Stimulated activated CD4-positive, alpha-beta T cell treated with anti-CD3 and anti-CD28 coated beads, Interleukin-15, amount 100 ng/mL, for 24 hours (primary cell): Measurements from ENCODE around the gene MRM3.
"Not testable (repeated sequence)": the region's sequence is repeated elsewhere in the genome, so short reads cannot be mapped to it uniquely, and the experiment has no call there.

Experiments
- DNase-seq: peaks from one replicate; pipeline ENCODE4 v3.0.0-alpha.2; 2020

Gene MRM3

GRCh38 chr17:828761-829160 lies 46.6 kb downstream of the MRM3 start:
- no peak for DNase-seq

DNA sequence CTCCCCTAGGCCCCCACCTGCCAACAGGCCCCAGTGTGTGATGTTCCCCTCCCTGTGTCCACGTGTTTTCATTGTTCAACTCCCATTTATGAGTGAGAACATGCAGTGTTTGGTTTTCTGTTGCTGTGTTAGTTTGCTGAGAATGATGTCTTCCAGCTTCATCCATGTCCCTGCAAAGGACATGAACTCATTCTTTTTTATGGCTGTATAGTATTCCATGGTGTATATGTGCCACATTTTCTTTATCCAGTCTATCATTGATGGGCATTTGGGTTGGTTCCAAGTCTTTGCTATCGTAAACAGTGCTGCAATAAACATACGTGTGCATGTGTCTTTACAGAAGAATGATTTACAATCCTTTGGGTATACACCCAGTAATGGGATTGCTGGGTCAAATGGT lies 47.5 kb downstream of the MRM3 start:
- not testable (repeated sequence) for DNase-seq

DNA sequence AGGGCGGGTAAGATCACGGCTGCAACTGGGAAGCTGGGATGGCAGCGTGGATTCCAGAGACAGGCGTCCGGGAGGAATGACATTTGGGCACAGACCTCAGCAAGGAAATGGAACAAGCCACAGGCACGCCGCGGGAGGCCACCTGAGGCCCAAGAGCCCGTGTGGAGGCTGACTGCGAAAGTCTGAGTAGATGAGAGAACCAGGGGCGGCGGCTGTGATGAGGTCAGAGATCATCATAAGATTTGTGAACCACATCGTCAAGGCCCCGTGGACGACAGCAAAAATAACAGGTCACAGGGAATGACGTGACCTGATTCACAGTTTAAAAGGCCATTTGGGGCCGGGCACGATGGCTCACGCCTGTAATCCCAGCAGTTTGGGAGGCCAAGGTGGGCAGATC lies 48.2 kb downstream of the MRM3 start:
- no peak for DNase-seq

GRCh38 chr17:830950-831349 lies 48.8 kb downstream of the MRM3 start:
- DNase-seq, result no peak

- DNase-seq, result no peak
These were observed 52.0 kb downstream of the MRM3 start for GRCh38 chr17:834136-834535.

DNA sequence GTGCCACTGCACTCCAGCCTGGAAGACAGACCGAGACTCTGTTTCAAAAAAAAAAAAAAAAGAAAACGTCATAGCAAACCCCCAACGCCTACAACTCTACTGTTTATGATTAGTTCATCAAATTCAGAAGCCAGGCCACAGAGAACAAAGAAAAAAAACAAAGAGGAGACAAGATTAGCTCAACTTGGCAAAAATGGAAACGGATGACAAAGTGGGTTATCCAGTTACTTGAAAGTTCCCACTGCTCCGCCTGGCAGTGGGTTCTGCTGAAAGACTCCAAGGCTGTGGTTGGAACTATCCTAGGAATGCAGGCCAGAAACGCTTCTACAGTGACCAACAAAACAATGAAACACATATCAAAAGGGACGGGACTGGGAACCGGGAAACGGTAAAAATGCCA lies 53.1 kb downstream of the MRM3 start:
- DNase-seq, result no peak

GRCh38 chr17:835721-836120 lies 53.6 kb downstream of the MRM3 start:
- not testable (repeated sequence) for DNase-seq

GRCh38 chr17:836151-836550 lies 54.0 kb downstream of the MRM3 start:
- DNase-seq, result no peak

DNA sequence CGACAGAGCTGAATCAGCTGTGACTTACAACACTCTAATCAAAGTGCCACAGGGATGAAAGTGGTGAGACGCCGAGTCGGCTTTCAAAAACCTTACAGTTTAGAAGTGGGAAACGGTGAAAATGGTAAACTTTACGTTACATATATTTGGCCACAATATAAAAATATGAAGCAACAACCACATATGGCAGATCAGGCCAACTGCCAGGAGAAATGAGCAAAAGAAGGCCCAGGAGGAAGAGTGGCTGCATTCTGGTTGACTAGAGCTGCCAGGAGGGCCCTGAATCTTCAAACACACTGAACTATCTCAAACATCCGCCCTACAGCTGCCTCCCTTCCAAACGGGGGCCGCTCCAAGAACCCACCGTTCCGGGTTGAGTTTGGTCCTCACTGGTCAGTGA lies 56.3 kb downstream of the MRM3 start:
- DNase-seq, result no peak

DNA sequence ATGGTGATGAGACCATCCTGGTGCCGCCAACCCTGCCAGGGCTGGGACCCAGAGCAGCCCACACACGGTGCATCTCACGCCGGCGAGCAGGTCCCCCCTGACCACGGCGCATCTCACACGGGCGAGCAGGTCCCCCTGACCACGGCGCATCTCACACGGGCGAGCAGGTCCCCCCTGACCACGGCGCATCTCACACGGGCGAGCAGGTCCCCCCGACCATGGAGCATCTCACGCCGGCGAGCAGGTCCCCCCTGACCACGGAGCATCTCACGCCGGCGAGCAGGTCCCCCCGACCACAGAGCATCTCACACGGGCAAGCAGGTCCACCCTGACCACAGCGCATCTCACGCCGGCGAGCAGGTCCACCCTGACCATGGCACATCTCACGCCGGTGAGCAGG lies 59.2 kb downstream of the MRM3 start:
- DNase-seq, result no peak
